Right ventricle myocardium superior (tissue), 1 donor: Measurements from ENCODE around the gene FAIM2. TPM values are rescaled to one million over a fixed set of nuclear protein-coding genes. Genes with fewer than 3 reads are reported as not detected.
A peak's percentile ranks its signal among the peaks of the same experiment; 100 is the strongest.

Experiments used
- ATAC-seq: fragments of 200-7000 bp; cut with Tn5 transposase; one replicate; pipeline ENCODE4 v1.9.1; 2020; ENCODE audit warnings: mild to moderate bottlenecking; ENCODE audit not compliant: poor library complexity
- DNase-seq: peaks from one replicate; pipeline ENCODE4 v3.0.0-alpha.2; 2020
- intact Hi-C: fragments of 100-400 bp; cut with DNase I; formaldehyde crosslinking; loops from one replicate; pipeline ENCODE4 v1.11.2; 2022
- long read RNA-seq: library from polyadenylated mRNA; unstranded; transcript quantifications from one replicate; pipeline ENCODE4 v2.0.0, GENCODE V29; 2021
- total RNA-seq: library from RNA; stranded (reverse); fragmentation: NEBNext Ultra II Directional; extraction: Animal tissue kit (Norgen Biotek cat#: 25700); gene quantifications from one replicate; pipeline ENCODE4 v1.2.1, GENCODE V29; 2021
- donor health status: DM: no; HTN: yes; CAD: no; lungs with severe emphysema.

The FAIM2 gene
- 10.6 TPM for total RNA-seq
- long read RNA-seq, full-length matches to known transcripts, result 13 of 27 reads
- long read RNA-seq, partial matches to known transcripts, result 0 of 27 reads
- long read RNA-seq, other reads (novel, unspliced or antisense), result 14 of 27 reads

GRCh38 chr12:49903700-49904423, at the start of gene FAIM2:
Gene FAIM2 (minus strand): TSS chr12:49903900. CDS start chr12:49903792, 108 bp downstream.
- ATAC-seq (peak; percentile 90), DNase-seq (peak; percentile 82)
- intact Hi-C loops, result no loop called here

- DNase-seq, result no peak
- no peak for ATAC-seq
- intact Hi-C loops, result no loop called here
These were observed 49.5 kb upstream of the FAIM2 start for GRCh38 chr12:49953151-49953550.

- intact Hi-C loops, result no loop called here
- DNase-seq, result no peak
- no peak for ATAC-seq
These were observed 48.8 kb upstream of the FAIM2 start for GRCh38 chr12:49952391-49953055.

GRCh38 chr12:49951411-49952240, 47.9 kb upstream of the FAIM2 start:
- intact Hi-C loops, result no loop called here
- ATAC-seq, result no peak
- DNase-seq, result no peak

GRCh38 chr12:49950273-49951251, 46.9 kb upstream of the FAIM2 start, which contains the start of gene AQP2:
Gene AQP2 (plus strand): TSS chr12:49950737. CDS start chr12:49950831, 94 bp downstream.
- DNase-seq (no peak), ATAC-seq (no peak)
- intact Hi-C loops, result no loop called here

- ATAC-seq, result no peak
- DNase-seq, result no peak
- intact Hi-C loops, result loop anchor here (10.0 kb wide), 1 partner anchor 85 kb away; no protein-coding TSS in a partner anchor
These were observed 46.2 kb upstream of the FAIM2 start for GRCh38 chr12:49949866-49950265.

GRCh38 chr12:49948866-49949845, 45.5 kb upstream of the FAIM2 start:
- DNase-seq (no peak), ATAC-seq (no peak)
- intact Hi-C loops, result loop anchor here (10.0 kb wide), 1 partner anchor 84 kb away; no protein-coding TSS in a partner anchor

GRCh38 chr12:49947593-49948226, 44.0 kb upstream of the FAIM2 start:
- intact Hi-C loops, result loop anchor here (10.0 kb wide), 1 partner anchor 83 kb away; no protein-coding TSS in a partner anchor
- no peak for DNase-seq

GRCh38 chr12:49946497-49946896, 42.8 kb upstream of the FAIM2 start:
- ATAC-seq (no peak), DNase-seq (no peak)
- intact Hi-C loops, result loop anchor here (10.0 kb wide), 1 partner anchor 82 kb away; no protein-coding TSS in a partner anchor

More at GRCh38 chr12:49947593-49948226, 44.0 kb upstream of the FAIM2 start:
- ATAC-seq, result no peak

GRCh38 chr12:49946086-49946485, 42.4 kb upstream of the FAIM2 start:
- intact Hi-C loops, result loop anchor here (10.0 kb wide), 1 partner anchor 81 kb away; no protein-coding TSS in a partner anchor
- ATAC-seq (no peak), DNase-seq (no peak)

GRCh38 chr12:49945394-49946080, 41.8 kb upstream of the FAIM2 start:
- intact Hi-C loops, result loop anchor here (10.0 kb wide), 1 partner anchor 81 kb away; no protein-coding TSS in a partner anchor
- DNase-seq (peak; percentile 90), ATAC-seq (peak; percentile 98)

GRCh38 chr12:49944718-49945117, 41.0 kb upstream of the FAIM2 start:
- ATAC-seq (no peak), DNase-seq (no peak)
- intact Hi-C loops, result loop anchor here (10.0 kb wide), 1 partner anchor 80 kb away; no protein-coding TSS in a partner anchor

GRCh38 chr12:49944046-49944445, 40.3 kb upstream of the FAIM2 start:
- intact Hi-C loops, result loop anchor here (10.0 kb wide), 1 partner anchor 79 kb away; no protein-coding TSS in a partner anchor
- DNase-seq, result no peak
- no peak for ATAC-seq

GRCh38 chr12:49943625-49943960, 39.9 kb upstream of the FAIM2 start:
- DNase-seq (no peak), ATAC-seq (no peak)
- intact Hi-C loops, result loop anchor here (10.0 kb wide), 1 partner anchor 79 kb away; no protein-coding TSS in a partner anchor

- intact Hi-C loops, result loop anchor here (10.0 kb wide), 1 partner anchor 78 kb away; no protein-coding TSS in a partner anchor
- DNase-seq, result no peak
- no peak for ATAC-seq
These were observed 39.4 kb upstream of the FAIM2 start for GRCh38 chr12:49942921-49943624.
